ENCODE results near the gene ENDOU. TPM values are rescaled to one million over a fixed set of nuclear protein-coding genes. Genes with fewer than 3 reads are reported as not detected.

ENDOU gene
- polyA plus RNA-seq, 4 donors = 0.30 to 2.1 TPM; not detected in 2

- Histone ChIP-seq H3K27ac (ENCODE audit: low read depth in 1 of 3, low read length in 2 of 3) (no peak overlapping the region), H3K27me3 (ENCODE audit: control insufficient read depth in 3 of 3, insufficient read depth in 3 of 3, low read length in 3 of 3) (no peaks in the 10 kb centered on the region), H3K9me3 (ENCODE audit: control insufficient read depth in 2 of 2, insufficient read depth in 1 of 2, low read depth in 1 of 2, low read length in 1 of 2) (no peaks in the 10 kb centered on the region), H3K36me3 (ENCODE audit: control insufficient read depth in 3 of 3, insufficient read depth in 2 of 3, low read depth in 1 of 3, low read length in 3 of 3) (no peaks in the 10 kb centered on the region), H3K4me3 (ENCODE audit: low read depth in 1 of 3, low read length in 3 of 3) (no peak overlapping the region), H3K4me1 (ENCODE audit: control insufficient read depth in 3 of 3, insufficient read depth in 2 of 3, low read depth in 1 of 3, low read length in 2 of 3) (peaks cover 0 to 6% (median 5%) of the 10 kb centered on the region in 3 donors)
- DNase-seq = no peak
- WGBS, 3 donors = 86 to 93% (median 92%) methylated on average over 3 of the region's 3 CpGs
- no peak for FAIRE-seq
Observed at GRCh38 chr12:47770086-47770726, 44.9 kb upstream of the ENDOU start.

- FAIRE-seq (no peak), DNase-seq (no peak)
- no peaks in the 10 kb centered on the region for H3K27me3 ChIP-seq (ENCODE audit: control insufficient read depth in 3 of 3, insufficient read depth in 3 of 3, low read length in 3 of 3)
- H3K4me3 ChIP-seq (ENCODE audit: low read depth in 1 of 3, low read length in 3 of 3) = no peak overlapping the region
- H3K9me3 ChIP-seq (ENCODE audit: control insufficient read depth in 2 of 2, insufficient read depth in 1 of 2, low read depth in 1 of 2, low read length in 1 of 2) = no peaks in the 10 kb centered on the region
- H3K4me1 ChIP-seq (ENCODE audit: control insufficient read depth in 3 of 3, insufficient read depth in 2 of 3, low read depth in 1 of 3, low read length in 2 of 3) = peaks cover 0 to 6% (median 5%) of the 10 kb centered on the region in 3 donors
- 46 to 73% (median 57%) methylated on average over 4 of the region's 4 CpGs for WGBS, 3 donors
- no peaks in the 10 kb centered on the region for H3K36me3 ChIP-seq (ENCODE audit: control insufficient read depth in 3 of 3, insufficient read depth in 2 of 3, low read depth in 1 of 3, low read length in 3 of 3)
- no peak overlapping the region for H3K27ac ChIP-seq (ENCODE audit: low read depth in 1 of 3, low read length in 2 of 3)
Observed at GRCh38 chr12:47769234-47770085, 44.2 kb upstream of the ENDOU start.

GRCh38 chr12:47768323-47768811 is 43.1 kb upstream of the ENDOU start:
- no peaks in the 10 kb centered on the region for H3K9me3 ChIP-seq (ENCODE audit: control insufficient read depth in 2 of 2, insufficient read depth in 1 of 2, low read depth in 1 of 2, low read length in 1 of 2)
- no peak for FAIRE-seq
- 38 to 66% (median 39%) methylated on average over 2 of the region's 2 CpGs for WGBS, 3 donors
- no peaks in the 10 kb centered on the region for H3K36me3 ChIP-seq (ENCODE audit: control insufficient read depth in 3 of 3, insufficient read depth in 2 of 3, low read depth in 1 of 3, low read length in 3 of 3)
- no peak for DNase-seq
- no peak overlapping the region for H3K4me3 ChIP-seq (ENCODE audit: low read depth in 1 of 3, low read length in 3 of 3)
- H3K4me1 ChIP-seq (ENCODE audit: control insufficient read depth in 3 of 3, insufficient read depth in 2 of 3, low read depth in 1 of 3, low read length in 2 of 3) = peaks cover 0 to 2% (median 0%) of the 10 kb centered on the region in 3 donors
- H3K27me3 ChIP-seq (ENCODE audit: control insufficient read depth in 3 of 3, insufficient read depth in 3 of 3, low read length in 3 of 3) = no peaks in the 10 kb centered on the region
- no peak overlapping the region for H3K27ac ChIP-seq (ENCODE audit: low read depth in 1 of 3, low read length in 2 of 3)

- Histone ChIP-seq H3K27ac (ENCODE audit: low read depth in 1 of 3, low read length in 2 of 3) (no peak overlapping the region), H3K4me3 (ENCODE audit: low read depth in 1 of 3, low read length in 3 of 3) (no peak overlapping the region), H3K27me3 (ENCODE audit: control insufficient read depth in 3 of 3, insufficient read depth in 3 of 3, low read length in 3 of 3) (no peaks in the 10 kb centered on the region), H3K36me3 (ENCODE audit: control insufficient read depth in 3 of 3, insufficient read depth in 2 of 3, low read depth in 1 of 3, low read length in 3 of 3) (no peaks in the 10 kb centered on the region), H3K9me3 (ENCODE audit: control insufficient read depth in 2 of 2, insufficient read depth in 1 of 2, low read depth in 1 of 2, low read length in 1 of 2) (no peaks in the 10 kb centered on the region), H3K4me1 (ENCODE audit: control insufficient read depth in 3 of 3, insufficient read depth in 2 of 3, low read depth in 1 of 3, low read length in 2 of 3) (peaks cover 0 to 2% (median 0%) of the 10 kb centered on the region in 3 donors)
- WGBS, 3 donors = 34 to 52% (median 35%) methylated on average over 4 of the region's 4 CpGs
- FAIRE-seq (no peak), DNase-seq (peak; percentile 58 to 81)
Observed at GRCh38 chr12:47767216-47767724, 42.0 kb upstream of the ENDOU start.

GRCh38 chr12:47766502-47767215 is 41.4 kb upstream of the ENDOU start:
- no peak overlapping the region for H3K27ac ChIP-seq (ENCODE audit: low read depth in 1 of 3, low read length in 2 of 3)
- no peak overlapping the region for H3K4me3 ChIP-seq (ENCODE audit: low read depth in 1 of 3, low read length in 3 of 3)
- WGBS, 3 donors = 46 to 69% (median 61%) methylated on average over 5 of the region's 5 CpGs
- no peaks in the 10 kb centered on the region for H3K9me3 ChIP-seq (ENCODE audit: control insufficient read depth in 2 of 2, insufficient read depth in 1 of 2, low read depth in 1 of 2, low read length in 1 of 2)
- DNase-seq (no peak), FAIRE-seq (no peak)
- no peaks in the 10 kb centered on the region for H3K27me3 ChIP-seq (ENCODE audit: control insufficient read depth in 3 of 3, insufficient read depth in 3 of 3, low read length in 3 of 3)
- peaks cover 0 to 2% (median 0%) of the 10 kb centered on the region in 3 donors for H3K4me1 ChIP-seq (ENCODE audit: control insufficient read depth in 3 of 3, insufficient read depth in 2 of 3, low read depth in 1 of 3, low read length in 2 of 3)
- no peaks in the 10 kb centered on the region for H3K36me3 ChIP-seq (ENCODE audit: control insufficient read depth in 3 of 3, insufficient read depth in 2 of 3, low read depth in 1 of 3, low read length in 3 of 3)

- peaks cover 0 to 8% (median 0%) of the 10 kb centered on the region in 3 donors for H3K4me1 ChIP-seq (ENCODE audit: control insufficient read depth in 3 of 3, insufficient read depth in 2 of 3, low read depth in 1 of 3, low read length in 2 of 3)
- no peak for FAIRE-seq
- WGBS, 3 donors = 84 to 89% (median 87%) methylated on average over 8 of the region's 8 CpGs
- DNase-seq = no peak
- H3K27me3 ChIP-seq (ENCODE audit: control insufficient read depth in 3 of 3, insufficient read depth in 3 of 3, low read length in 3 of 3) = peaks cover 0 to 5% (median 0%) of the 10 kb centered on the region in 3 donors
- H3K27ac ChIP-seq (ENCODE audit: low read depth in 1 of 3, low read length in 2 of 3) = no peak overlapping the region
- H3K9me3 ChIP-seq (ENCODE audit: control insufficient read depth in 2 of 2, insufficient read depth in 1 of 2, low read depth in 1 of 2, low read length in 1 of 2) = no peaks in the 10 kb centered on the region
- no peak overlapping the region for H3K4me3 ChIP-seq (ENCODE audit: low read depth in 1 of 3, low read length in 3 of 3)
- H3K36me3 ChIP-seq (ENCODE audit: control insufficient read depth in 3 of 3, insufficient read depth in 2 of 3, low read depth in 1 of 3, low read length in 3 of 3) = no peaks in the 10 kb centered on the region
Observed at GRCh38 chr12:47763481-47764346, 38.4 kb upstream of the ENDOU start.

- no peak overlapping the region for H3K27ac ChIP-seq (ENCODE audit: low read depth in 1 of 3, low read length in 2 of 3)
- H3K27me3 ChIP-seq (ENCODE audit: control insufficient read depth in 3 of 3, insufficient read depth in 3 of 3, low read length in 3 of 3) = peaks cover 0 to 5% (median 0%) of the 10 kb centered on the region in 3 donors
- H3K4me1 ChIP-seq (ENCODE audit: control insufficient read depth in 3 of 3, insufficient read depth in 2 of 3, low read depth in 1 of 3, low read length in 2 of 3) = peaks cover 0 to 11% (median 0%) of the 10 kb centered on the region in 3 donors
- no peaks in the 10 kb centered on the region for H3K9me3 ChIP-seq (ENCODE audit: control insufficient read depth in 2 of 2, insufficient read depth in 1 of 2, low read depth in 1 of 2, low read length in 1 of 2)
- FAIRE-seq = no peak
- DNase-seq = no peak
- 80 to 89% (median 86%) methylated on average over 3 of the region's 3 CpGs for WGBS, 3 donors
- H3K4me3 ChIP-seq (ENCODE audit: low read depth in 1 of 3, low read length in 3 of 3) = no peak overlapping the region
- no peaks in the 10 kb centered on the region for H3K36me3 ChIP-seq (ENCODE audit: control insufficient read depth in 3 of 3, insufficient read depth in 2 of 3, low read depth in 1 of 3, low read length in 3 of 3)
Observed at GRCh38 chr12:47762850-47763465, 37.7 kb upstream of the ENDOU start.
